Loucy (cell line): ENCODE measurements around the gene PRDM11.

Experiments
- CTCF ChIP-seq: fragments of 200-600 bp; sonication (generic); conservative IDR thresholded peaks from 2 replicates; pipeline ENCODE4 v1.5.1; 2014; ENCODE audit warnings: mild to moderate bottlenecking, antibody characterized with exemption, low read length
- EZH2phosphoT487 ChIP-seq: fragments of 200-600 bp; IDR thresholded peaks from 2 replicates; pipeline ENCODE4 v1.6.1; 2018; ENCODE audit warnings: antibody characterized with exemption, mild to moderate bottlenecking, moderate library complexity, borderline replicate concordance

GRCh38 chr11:45169310-45170072 is 23.1 kb downstream of the PRDM11 start:
- TF ChIP-seq CTCF (no peak), EZH2phosphoT487 (no peak)
